Left ventricle myocardium superior (tissue), 1 donor: Measurements from ENCODE around the gene SMIM36. TPM values are rescaled to one million over a fixed set of nuclear protein-coding genes. Genes with fewer than 3 reads are reported as not detected.
"Not testable (repeated sequence)": the region's sequence is repeated elsewhere in the genome, so short reads cannot be mapped to it uniquely, and the experiment has no call there.

Experiments used
- ATAC-seq: fragments of 200-7000 bp; cut with Tn5 transposase; one replicate; pipeline ENCODE4 v1.9.1; 2020; ENCODE audit warnings: mild to moderate bottlenecking, moderate library complexity
- DNase-seq: peaks from one replicate; pipeline ENCODE4 v3.0.0-alpha.2; 2020
- intact Hi-C: fragments of 100-400 bp; cut with micrococcal nuclease; formaldehyde crosslinking; loops from one replicate; pipeline ENCODE4 v1.11.0; 2022
- total RNA-seq: library from RNA; stranded (reverse); fragmentation: NEBNext Ultra II Directional; extraction: Animal tissue kit (Norgen Biotek cat#: 25700); gene quantifications from one replicate; pipeline ENCODE4 v1.2.1, GENCODE V29; 2021
- donor health status: DM: no; HTN: yes; CAD: no; lungs with severe emphysema.

The SMIM36 gene
- total RNA-seq, 1 donor from 2014 or later = not detected

GRCh38 chr17:55404197-55404596 is 107.1 kb downstream of the SMIM36 start:
- intact Hi-C loops, DNase-seq: not testable (repeated sequence)
- peak; percentile 33 for ATAC-seq

- intact Hi-C loops = no loop called here
- no peak for ATAC-seq
- no peak for DNase-seq
These were observed 108.9 kb downstream of the SMIM36 start for GRCh38 chr17:55402374-55402773.

Other genes with a start within 250 kb of the SMIM36 start
- 38.8 TPM for gene HLF, start 246.5 kb downstream of the SMIM36 start, total RNA-seq
- gene MMD, start 89.6 kb downstream of the SMIM36 start, total RNA-seq = 17.0 TPM
- gene TMEM100, start 211.4 kb upstream of the SMIM36 start, total RNA-seq = 10.9 TPM
- gene PCTP, start 239.6 kb upstream of the SMIM36 start, total RNA-seq = 22.2 TPM